ENCODE results near the gene WEE2.

The WEE2 gene

GRCh38 chr7:141668853-141669252, 39.3 kb upstream of the WEE2 start:
- no peak for TF ChIP-seq CTCF (conservative IDR thresholded peaks at IDR 0.05)
- no peak for TF ChIP-seq ZFX (IDR thresholded peaks at IDR 0.05)

GRCh38 chr7:141671705-141672496, 36.3 kb upstream of the WEE2 start:
- TF ChIP-seq CTCF (conservative IDR thresholded peaks at IDR 0.05): no peak
- TF ChIP-seq ZFX (IDR thresholded peaks at IDR 0.05): no peak
- no peak overlapping the region for H3K27ac ChIP-seq

More at GRCh38 chr7:141668853-141669252, 39.3 kb upstream of the WEE2 start:
- H3K27ac ChIP-seq: no peak overlapping the region

DNA sequence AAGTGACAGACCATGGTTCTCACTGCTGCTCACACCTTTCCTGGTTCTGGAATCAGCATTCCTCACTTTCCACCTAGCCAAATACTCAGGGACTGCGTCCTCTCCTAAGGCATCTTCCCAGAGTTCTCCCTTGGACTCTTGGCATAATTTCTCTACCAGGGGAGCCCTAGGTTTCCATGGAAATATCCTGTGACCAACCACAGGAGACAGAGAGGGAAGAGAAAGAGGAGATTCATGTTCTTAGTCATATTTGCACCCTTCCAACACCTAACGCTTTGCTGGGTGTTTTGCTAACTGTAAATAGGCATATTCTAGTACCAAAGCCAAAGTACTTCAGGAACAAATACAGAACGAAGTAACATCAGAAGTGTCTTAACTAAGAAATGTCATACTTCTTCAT, 34.8 kb upstream of the WEE2 start:
- H3K27ac ChIP-seq: no peak overlapping the region

GRCh38 chr7:141674171-141674671, 33.9 kb upstream of the WEE2 start:
- TF ChIP-seq CTCF (conservative IDR thresholded peaks at IDR 0.05) (no peak), ZFX (IDR thresholded peaks at IDR 0.05) (no peak)
- no peak overlapping the region for H3K27ac ChIP-seq

More for the DNA sequence above, 34.8 kb upstream of the WEE2 start:
- TF ChIP-seq CTCF (conservative IDR thresholded peaks at IDR 0.05): no peak
- no peak for TF ChIP-seq ZFX (IDR thresholded peaks at IDR 0.05)

GRCh38 chr7:141674702-141675101, 33.5 kb upstream of the WEE2 start:
- H3K27ac ChIP-seq: no peak overlapping the region

DNA sequence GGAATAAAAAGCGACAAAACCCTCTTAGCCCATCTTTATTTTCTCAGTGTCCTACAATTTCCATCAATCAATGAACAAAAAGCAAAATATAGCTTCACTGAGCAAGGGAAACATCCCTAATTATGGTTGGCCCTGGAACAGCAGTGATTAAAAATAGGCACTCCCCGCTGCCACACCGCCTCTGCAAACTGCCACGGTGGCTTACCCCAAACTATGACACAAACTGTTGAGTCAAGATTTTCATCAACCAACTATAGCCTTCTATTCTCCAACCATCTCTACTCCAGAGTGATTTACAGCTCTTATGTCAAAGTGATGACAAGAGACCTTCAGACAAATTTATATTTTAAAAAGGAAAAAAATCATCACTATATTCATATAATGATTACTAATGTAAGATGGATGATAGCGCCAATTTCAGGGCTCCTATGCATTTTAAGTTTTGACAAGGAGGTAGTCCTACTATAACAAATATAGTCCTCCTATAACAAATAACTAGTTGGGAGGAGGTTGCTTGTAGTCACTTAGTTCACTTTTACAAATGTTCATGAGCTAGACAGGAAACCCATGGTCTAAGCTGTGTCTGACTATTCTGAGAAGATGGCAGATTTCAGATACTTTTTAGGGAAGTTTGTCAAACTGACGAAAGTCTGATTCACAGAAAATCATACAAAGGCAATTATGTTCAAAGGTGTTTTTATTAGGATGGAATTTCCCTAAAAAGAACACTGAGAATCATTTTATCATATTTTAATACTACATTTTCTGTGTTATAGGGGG, 32.5 kb upstream of the WEE2 start:
- TF ChIP-seq ZFX (IDR thresholded peaks at IDR 0.05) (no peak), CTCF (conservative IDR thresholded peaks at IDR 0.05) (no peak)
- H3K27ac ChIP-seq: no peak overlapping the region

More at GRCh38 chr7:141674702-141675101, 33.5 kb upstream of the WEE2 start:
- TF ChIP-seq ZFX (IDR thresholded peaks at IDR 0.05) (no peak), CTCF (conservative IDR thresholded peaks at IDR 0.05) (peak; percentile 66)

GRCh38 chr7:141676618-141677017, 31.5 kb upstream of the WEE2 start:
- H3K27ac ChIP-seq: no peak overlapping the region
- no peak for TF ChIP-seq CTCF (conservative IDR thresholded peaks at IDR 0.05)
- no peak for TF ChIP-seq ZFX (IDR thresholded peaks at IDR 0.05)

Data from C4-2B (cell line).